Panc1 (cell line): ENCODE data around the gene LDLRAD4. TPM values are rescaled to one million over a fixed set of nuclear protein-coding genes. Genes with fewer than 3 reads are reported as not detected.

Experiments
- ATAC-seq: fragments of 200-7000 bp; cut with Tn5 transposase; 2 replicates; pipeline ENCODE4 v1.9.1; 2020; ENCODE audit warnings: mild to moderate bottlenecking, moderate library complexity
- BruUV-seq: library from RNA; stranded (reverse); fragments of 400-500 nt; replicated peaks from 2 replicates; lab custom pipeline; 2021; lab: Mats Ljungman, UMichigan
- CTCF ChIA-PET: fragments of 300-600 bp; sonication (Branson Sonifier 250); formaldehyde crosslinking; loops from one replicate; lab custom pipeline; 2022; ENCODE audit warnings: antibody characterized with exemption; lab: Charles Lee
- POLR2A ChIA-PET: fragments of 300-600 bp; sonication (Branson Sonifier 250); formaldehyde crosslinking; loops from one replicate; lab custom pipeline; 2022; ENCODE audit warnings: antibody characterized with exemption; lab: Charles Lee
- DNase-seq: peaks from one replicate; pipeline ENCODE4 v3.0.0-alpha.2; 2010; ENCODE audit warnings: low read depth, low spot score
- H3K27ac ChIP-seq: 2 replicates; pipeline ENCODE4 v1.5.1; 2011; ENCODE audit warnings: mild to moderate bottlenecking, low read length, inconsistent platforms
- H3K27me3 ChIP-seq: fragments of 200-500 bp; sonication (Bioruptor generic); 2 replicates; pipeline ENCODE4 v1.6.0; 2014; ENCODE audit warnings: low read length, inconsistent platforms; ENCODE audit not compliant: control insufficient read depth, insufficient read depth
- H3K36me3 ChIP-seq: fragments of 200-500 bp; sonication (Bioruptor generic); 2 replicates; pipeline ENCODE4 v1.5.1; 2014; ENCODE audit warnings: inconsistent platforms, mild to moderate bottlenecking, low read length, moderate library complexity; ENCODE audit not compliant: control insufficient read depth, insufficient read depth
- H3K4me1 ChIP-seq: 2 replicates; pipeline ENCODE4 v1.5.1; 2011; ENCODE audit warnings: inconsistent platforms, mild to moderate bottlenecking, low read length, moderate library complexity; ENCODE audit not compliant: control insufficient read depth, insufficient read depth
- H3K4me3 ChIP-seq, 2 experiments: 2 replicates each; pipeline ENCODE4 v1.5.1; 2011 to 2012; ENCODE audit warnings: low read depth in 2 of 2, low read length in 2 of 2, mild to moderate bottlenecking in 2 of 2, inconsistent platforms in 1 of 2, moderate library complexity in 1 of 2
- H3K9me3 ChIP-seq: fragments of 200-500 bp; sonication (Bioruptor generic); 2 replicates; pipeline ENCODE4 v1.5.1; 2014; ENCODE audit warnings: low read depth, mild to moderate bottlenecking, inconsistent platforms, low read length, moderate library complexity; ENCODE audit not compliant: control insufficient read depth, insufficient read depth
- CTCF ChIP-seq: fragments of 450-650 bp; IDR thresholded peaks from 2 replicates; pipeline ENCODE4 v1.5.1; 2017; ENCODE audit warnings: mild to moderate bottlenecking
- POLR2AphosphoS5 ChIP-seq: IDR thresholded peaks from 2 replicates; pipeline ENCODE4 v1.6.1; 2012; ENCODE audit warnings: mild to moderate bottlenecking, low read depth, low read length, moderate library complexity
- REST ChIP-seq, 2 experiments: IDR thresholded peaks; 2 replicates each; pipeline ENCODE4 v1.6.1; 2011 to 2012; ENCODE audit warnings: low read depth in 2 of 2, control low read depth in 1 of 2, low read length in 1 of 2, mild to moderate bottlenecking in 1 of 2, moderate library complexity in 1 of 2; ENCODE audit not compliant: insufficient read depth in 1 of 2
- SIN3A ChIP-seq: IDR thresholded peaks from 2 replicates; pipeline ENCODE4 v1.6.1; 2012; ENCODE audit warnings: low read depth, mild to moderate bottlenecking, low read length, moderate library complexity, borderline replicate concordance; ENCODE audit not compliant: insufficient read depth
- TCF7L2 ChIP-seq: IDR thresholded peaks from 2 replicates; pipeline ENCODE4 v1.6.1; 2011; ENCODE audit warnings: mild to moderate bottlenecking, low read depth, low read length, inconsistent platforms
- in situ Hi-C: cut with HindIII; loops from 2 replicates; pipeline ENCODE4 v1.10.0; 2016; ENCODE audit warnings: low sequenced_read_pairs, low pct_unique_long_range_greater_than_20kb
- intact Hi-C: fragments of 100-400 bp; cut with micrococcal nuclease; formaldehyde crosslinking; loops from one replicate; pipeline ENCODE4 v1.10.0; 2022; ENCODE audit not compliant: unreplicated experiment
- total RNA-seq: library from RNA; stranded (reverse); gene quantifications from one replicate; pipeline ENCODE4 v1.2.1, GENCODE V29; 2021; ENCODE audit not compliant: unreplicated experiment

The LDLRAD4 gene
- total RNA-seq, 1 experiment from 2014 or later: 0.28 TPM

- Histone ChIP-seq H3K27ac (no peak overlapping the region), H3K27me3 (no peaks in the 10 kb centered on the region; the same call in none of the 2 replicates), H3K36me3 (no peaks in the 10 kb centered on the region), H3K9me3 (no peaks in the 10 kb centered on the region), H3K4me3 (no peak overlapping the region), H3K4me1 (no peaks in the 10 kb centered on the region)
- in situ Hi-C loops: no loop called here
- no TSS peak for BruUV-seq
- POLR2A ChIA-PET: no interaction called here
- intact Hi-C loops: loop anchor here (10.0 kb wide), 1 partner anchor 58 kb away; no protein-coding TSS in a partner anchor
- ATAC-seq (no peak), DNase-seq (no peak)
- TF ChIP-seq CTCF (no peak), SIN3A (no peak), POLR2AphosphoS5 (no peak), TCF7L2 (no peak), REST (IDR thresholded peaks at IDR 0.05; ENCODE audit: insufficient read depth in 1 of 2, low read depth in 2 of 2, low read length in 1 of 2) (no peak)
- CTCF ChIA-PET: no interaction called here
These were observed 148.7 kb downstream of the LDLRAD4 start for GRCh38 chr18:13366962-13367892.

- ChIA-PET CTCF (no interaction called here), POLR2A (no interaction called here)
- no peak overlapping the region for H3K27ac ChIP-seq
- in situ Hi-C loops (no loop called here), intact Hi-C loops (loop anchor here (10.0 kb wide), 1 partner anchor 57 kb away; no protein-coding TSS in a partner anchor)
- BruUV-seq: no TSS peak
- H3K36me3 ChIP-seq: no peaks in the 10 kb centered on the region
- H3K4me1 ChIP-seq: no peaks in the 10 kb centered on the region
- no peaks in the 10 kb centered on the region for H3K9me3 ChIP-seq
- no peak for TF ChIP-seq POLR2AphosphoS5
- TF ChIP-seq TCF7L2: no peak
- no peak for TF ChIP-seq REST (IDR thresholded peaks at IDR 0.05; ENCODE audit: insufficient read depth in 1 of 2, low read depth in 2 of 2, low read length in 1 of 2)
- TF ChIP-seq CTCF: no peak
- no peak for ATAC-seq
- H3K4me3 ChIP-seq: no peak overlapping the region
- H3K27me3 ChIP-seq: no peaks in the 10 kb centered on the region; the same call in 1 of the 2 replicates
- DNase-seq: no peak
These were observed 149.7 kb downstream of the LDLRAD4 start for GRCh38 chr18:13368080-13368813.
